ENCODE data around the gene INPP4B.

- no peak for TF ChIP-seq CTCF (IDR thresholded peaks at IDR 0.05)
- TF ChIP-seq POLR2A (IDR thresholded peaks at IDR 0.05): no peak
These were observed 438.1 kb downstream of the INPP4B start for GRCh38 chr4:142408003-142408441.

Measured in Peyer's patch (tissue), 4 donors.